ENCODE results near the gene MOGAT1.

The MOGAT1 gene

GRCh38 chr2:222672068-222672401 is 577 bp downstream of the MOGAT1 start:
- TF ChIP-seq CTCF (IDR thresholded peaks at IDR 0.05; ENCODE audit: extremely low read depth, missing control alignments) = no peak

DNA sequence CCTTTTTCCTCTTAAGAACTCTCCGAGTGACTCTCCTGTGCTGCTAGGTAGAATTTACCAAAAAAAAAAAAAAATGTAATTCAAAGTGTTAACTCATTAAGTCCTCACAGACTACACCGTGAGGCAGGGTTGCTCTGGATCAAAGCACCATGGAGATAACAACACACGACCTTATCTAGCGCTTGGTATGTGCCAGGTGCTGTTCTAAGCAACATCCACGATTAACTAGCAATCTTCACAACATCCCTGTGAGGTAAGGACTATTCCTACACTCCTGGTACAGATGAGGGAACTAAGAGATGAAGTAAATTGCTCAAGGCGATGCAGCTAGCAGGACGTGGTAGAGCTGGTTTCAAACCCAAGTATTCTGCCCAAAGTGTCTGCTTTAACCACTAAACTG is 1.8 kb downstream of the MOGAT1 start:
- no peak for DNase-seq (ENCODE audit: low spot score)
- no peak for TF ChIP-seq CTCF (IDR thresholded peaks at IDR 0.05; ENCODE audit: extremely low read depth, missing control alignments)

More at GRCh38 chr2:222672068-222672401, 577 bp downstream of the MOGAT1 start:
- no peak for DNase-seq (ENCODE audit: low spot score)

- no peak for DNase-seq (ENCODE audit: low spot score)
- TF ChIP-seq CTCF (IDR thresholded peaks at IDR 0.05; ENCODE audit: extremely low read depth, missing control alignments) = no peak
These were observed 2.4 kb downstream of the MOGAT1 start for GRCh38 chr2:222673883-222674282.

DNA sequence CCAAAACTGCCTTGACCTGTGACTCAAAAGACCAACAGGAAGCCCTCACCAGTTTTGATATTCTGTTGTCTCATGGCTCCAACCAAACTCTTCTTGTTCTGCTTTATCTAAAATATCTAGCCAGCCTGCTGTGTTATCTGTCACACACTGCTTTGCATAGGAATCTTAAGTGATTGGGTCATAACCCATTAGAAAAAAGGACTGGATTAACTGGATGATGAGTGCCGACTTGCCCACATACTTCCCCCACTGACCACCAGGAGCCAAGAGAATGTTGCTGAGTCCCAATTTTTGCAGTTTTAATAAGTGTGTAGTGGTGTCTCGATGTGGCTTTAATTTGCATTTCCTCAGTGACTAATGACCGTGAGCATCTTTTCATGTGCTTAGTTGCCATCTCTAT is 6.5 kb downstream of the MOGAT1 start:
- DNase-seq (ENCODE audit: low spot score) = no peak
- no peak for TF ChIP-seq CTCF (IDR thresholded peaks at IDR 0.05; ENCODE audit: extremely low read depth, missing control alignments)

- no peak for TF ChIP-seq CTCF (IDR thresholded peaks at IDR 0.05; ENCODE audit: extremely low read depth, missing control alignments)
These were observed 12.3 kb downstream of the MOGAT1 start for GRCh38 chr2:222683805-222684204.

GRCh38 chr2:222686086-222686750 is 14.8 kb downstream of the MOGAT1 start:
- TF ChIP-seq CTCF (IDR thresholded peaks at IDR 0.05; ENCODE audit: extremely low read depth, missing control alignments) = no peak
- no peak for DNase-seq (ENCODE audit: low spot score)

More at GRCh38 chr2:222683805-222684204, 12.3 kb downstream of the MOGAT1 start:
- DNase-seq (ENCODE audit: low spot score) = no peak

DNA sequence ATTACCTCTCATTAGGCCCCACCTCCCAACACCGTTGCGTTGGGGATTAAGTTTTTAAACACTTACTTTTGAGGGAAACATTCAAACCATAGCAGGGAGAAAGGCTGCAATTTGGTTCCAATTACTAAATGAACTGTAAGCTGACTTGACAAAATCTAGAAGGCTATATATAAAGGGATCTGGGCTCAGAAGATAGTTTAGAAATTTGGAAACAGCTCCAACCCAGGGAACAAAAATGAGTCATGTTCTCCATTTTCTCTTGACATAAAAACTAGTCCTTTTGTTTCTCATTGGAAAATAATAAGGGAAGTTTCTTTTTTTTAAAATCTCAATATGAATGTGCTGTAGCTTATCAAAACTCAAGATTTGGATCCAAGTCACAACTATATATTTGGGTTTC is 17.5 kb downstream of the MOGAT1 start:
- DNase-seq (ENCODE audit: low spot score) = no peak
- TF ChIP-seq CTCF (IDR thresholded peaks at IDR 0.05; ENCODE audit: extremely low read depth, missing control alignments) = no peak
